ENCODE results near the gene KRTAP10-4. TPM values are rescaled to one million over a fixed set of nuclear protein-coding genes. Genes with fewer than 3 reads are reported as not detected.

The KRTAP10-4 gene
- total and polyA plus RNA-seq, 2 of the 4 experiments (the other 2 are of a cell fraction), result not detected

DNA sequence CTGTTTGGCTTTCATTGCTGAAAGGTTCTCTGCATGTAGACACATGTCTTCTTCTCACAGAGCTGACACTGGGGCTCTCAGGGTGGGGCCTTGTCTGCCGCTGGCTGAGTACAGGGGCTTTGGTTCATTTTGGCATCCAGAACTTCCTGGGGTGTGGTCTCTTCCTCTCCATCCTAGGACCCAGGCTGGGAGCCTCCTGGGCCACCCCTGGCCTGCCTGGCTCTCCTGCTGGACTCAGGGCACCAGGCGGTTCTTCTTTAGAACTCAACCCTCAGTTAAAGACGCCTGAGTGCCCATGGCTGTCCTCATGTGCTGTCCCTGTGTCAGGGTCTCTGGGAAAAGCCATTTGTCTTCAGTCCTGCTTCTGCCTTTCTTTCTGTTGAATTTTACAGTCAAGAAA, 12.4 kb downstream of the KRTAP10-4 start:
- intact Hi-C loops (cut with micrococcal nuclease) (no loop called here), dilution Hi-C loops (cut with HindIII; ENCODE audit: low sequenced_read_pairs, unreplicated experiment) (no loop called here), in situ Hi-C loops (cut with MboI; ENCODE audit: low sequenced_read_pairs) (no loop called here)
- no peak overlapping the region for H3K4me3 ChIP-seq (ENCODE audit: insufficient read depth, low read depth, low read length)
- H3K27me3 ChIP-seq (ENCODE audit: control insufficient read depth, insufficient read depth, low read length), result peaks cover 3% of the 10 kb centered on the region; the same call in 1 of the 2 replicates
- BruUV-seq (replicated peaks), result no TSS peak
- H2AK9ac ChIP-seq (replicated peaks; ENCODE audit: low read depth, low read length, poor library complexity), result no peak overlapping the region
- TF ChIP-seq USF2 (IDR thresholded peaks at IDR 0.05; ENCODE audit: low read depth, low read length) (no peak), RCOR1 (IDR thresholded peaks at IDR 0.05; ENCODE audit: insufficient replicate concordance, low read length) (no peak), SMC3 (IDR thresholded peaks at IDR 0.05; ENCODE audit: low read depth, low read length) (no peak), CHD1 (IDR thresholded peaks at IDR 0.05; ENCODE audit: low read depth, low read length) (no peak), MAFK (IDR thresholded peaks at IDR 0.05; ENCODE audit: low read depth, low read length) (no peak), CTCF (conservative IDR thresholded peaks at IDR 0.05; ENCODE audit: low read depth, low read length) (no peak), MAZ (IDR thresholded peaks at IDR 0.05; ENCODE audit: borderline replicate concordance, low read depth, low read length) (no peak), FOS (IDR thresholded peaks at IDR 0.05; ENCODE audit: low read depth, low read length) (no peak), POLR2A (IDR thresholded peaks at IDR 0.05; ENCODE audit: low read depth, low read length) (no peak), NFE2L2 (IDR thresholded peaks at IDR 0.05; ENCODE audit: low read depth, low read length) (no peak), BHLHE40 (IDR thresholded peaks at IDR 0.05; ENCODE audit: low read depth, low read length) (no peak)
- TF ChIP-seq, protein P1, sequence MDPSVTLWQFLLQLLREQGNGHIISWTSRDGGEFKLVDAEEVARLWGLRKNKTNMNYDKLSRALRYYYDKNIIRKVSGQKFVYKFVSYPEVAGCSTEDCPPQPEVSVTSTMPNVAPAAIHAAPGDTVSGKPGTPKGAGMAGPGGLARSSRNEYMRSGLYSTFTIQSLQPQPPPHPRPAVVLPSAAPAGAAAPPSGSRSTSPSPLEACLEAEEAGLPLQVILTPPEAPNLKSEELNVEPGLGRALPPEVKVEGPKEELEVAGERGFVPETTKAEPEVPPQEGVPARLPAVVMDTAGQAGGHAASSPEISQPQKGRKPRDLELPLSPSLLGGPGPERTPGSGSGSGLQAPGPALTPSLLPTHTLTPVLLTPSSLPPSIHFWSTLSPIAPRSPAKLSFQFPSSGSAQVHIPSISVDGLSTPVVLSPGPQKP (IDR thresholded peaks at IDR 0.05; ENCODE audit: borderline replicate concordance, low read depth, low read length), result no peak
- no peak overlapping the region for H2BK120ac ChIP-seq (ENCODE audit: low read depth, low read length)
- H2BK20ac ChIP-seq (ENCODE audit: low read depth, low read length), result no peak overlapping the region
- no peak overlapping the region for H2AFZ ChIP-seq (replicated peaks; ENCODE audit: low read length, poor library complexity)
- WGBS, 2 experiments (ENCODE audit: extremely low coverage in 2 of 2, insufficient read length in 1 of 2), result 17% methylated on average over 1 of the region's 3 CpGs; no CpG with 5 or more reads in 1 of the 2 experiments
- ATAC-seq (ENCODE audit: low read depth), result no peak
- H2AK5ac ChIP-seq (ENCODE audit: low read depth, low read length), result no peak overlapping the region
- no peak overlapping the region for H2BK15ac ChIP-seq (ENCODE audit: low read depth, low read length)
- no peak overlapping the region for H3K4me2 ChIP-seq (ENCODE audit: low read depth, low read length)
- H4K5ac ChIP-seq (ENCODE audit: low read depth, low read length), result no peak overlapping the region
- H4K20me1 ChIP-seq (ENCODE audit: insufficient read depth, low read length), result no peaks in the 10 kb centered on the region
- ChIA-PET CTCF (no interaction called here), POLR2A (ENCODE audit: unreplicated experiment) (no interaction called here)
- H4K91ac ChIP-seq (ENCODE audit: insufficient read depth, low read depth, low read length), result no peak overlapping the region
- H3K4me1 ChIP-seq (ENCODE audit: control insufficient read depth, insufficient read depth, low read length), result no peaks in the 10 kb centered on the region
- H3K79me1 ChIP-seq (ENCODE audit: low read depth in 1 of 2, low read length in 2 of 2), result no peaks in the 10 kb centered on the region
- no peak for DNase-seq
- H4K8ac ChIP-seq (ENCODE audit: low read depth in 2 of 2, low read length in 2 of 2), result no peak overlapping the region
- H3K14ac ChIP-seq (replicated peaks; ENCODE audit: low read depth, low read length), result no peak overlapping the region
- no peak overlapping the region for H3K23ac ChIP-seq (ENCODE audit: low read depth, low read length)
- H3K4ac ChIP-seq (ENCODE audit: low read depth, low read length), result no peak overlapping the region
- H2BK5ac ChIP-seq (ENCODE audit: low read depth, low read length, poor library complexity, severe bottlenecking), result no peak overlapping the region
- peaks cover 3% of the 10 kb centered on the region for H3K9me3 ChIP-seq (ENCODE audit: control insufficient read depth, insufficient read depth, low read length)
- no peak overlapping the region for H3K27ac ChIP-seq (ENCODE audit: insufficient read depth, low read length)
- no peaks in the 10 kb centered on the region for H3K36me3 ChIP-seq (ENCODE audit: control insufficient read depth, insufficient read depth, low read length)
- H3K9ac ChIP-seq (ENCODE audit: low read depth, low read length), result no peak overlapping the region
- H3K56ac ChIP-seq (ENCODE audit: extremely low read depth, insufficient read depth, low read length), result no peak overlapping the region
- H3K9me1 ChIP-seq (ENCODE audit: insufficient read depth, low read length), result no peaks in the 10 kb centered on the region
- no peak overlapping the region for H3K18ac ChIP-seq (ENCODE audit: low read depth, low read length)

Measured in IMR-90 (cell line).